GM18909 (cell line): ENCODE data around the gene EDC3.
"Not testable (repeated sequence)": the region's sequence is repeated elsewhere in the genome, so short reads cannot be mapped to it uniquely, and the experiment has no call there.

Source experiments
- ATAC-seq: cut with Tn5 transposase; IDR thresholded peaks from one replicate; pipeline ENCODE4 v1.9.1; 2021; ENCODE audit warnings: mild to moderate bottlenecking; ENCODE audit not compliant: unreplicated experiment, poor library complexity

Gene EDC3

GRCh38 chr15:74712311-74712710, 16.5 kb upstream of the EDC3 start:
- no peak for ATAC-seq

GRCh38 chr15:74710319-74711094, 14.7 kb upstream of the EDC3 start:
- ATAC-seq: no peak

GRCh38 chr15:74709892-74710291, 14.1 kb upstream of the EDC3 start:
- ATAC-seq: no peak

- ATAC-seq: no peak
Observed at GRCh38 chr15:74709011-74709410, 13.2 kb upstream of the EDC3 start.

- ATAC-seq: no peak
Observed at GRCh38 chr15:74696808-74697207, 984 bp upstream of the EDC3 start.

GRCh38 chr15:74696398-74696729, 540 bp upstream of the EDC3 start:
- ATAC-seq: no peak

- no peak for ATAC-seq
Observed at GRCh38 chr15:74692327-74692726, 3.5 kb downstream of the EDC3 start.

GRCh38 chr15:74683758-74684157, 12.1 kb downstream of the EDC3 start:
- ATAC-seq: no peak

GRCh38 chr15:74682954-74683353, 12.9 kb downstream of the EDC3 start:
- ATAC-seq: no peak

- no peak for ATAC-seq
Observed at GRCh38 chr15:74680456-74680855, 15.4 kb downstream of the EDC3 start.

- ATAC-seq: no peak
Observed at GRCh38 chr15:74676801-74677200, 19.0 kb downstream of the EDC3 start.

GRCh38 chr15:74674161-74674560, 21.7 kb downstream of the EDC3 start:
- no peak for ATAC-seq

- no peak for ATAC-seq
Observed at GRCh38 chr15:74669627-74670026, 26.2 kb downstream of the EDC3 start.

GRCh38 chr15:74667975-74668374, 27.8 kb downstream of the EDC3 start:
- no peak for ATAC-seq

GRCh38 chr15:74664670-74665069, 31.2 kb downstream of the EDC3 start:
- ATAC-seq: no peak

GRCh38 chr15:74664028-74664616, 31.7 kb downstream of the EDC3 start:
- no peak for ATAC-seq

- no peak for ATAC-seq
Observed at GRCh38 chr15:74663303-74664027, 32.4 kb downstream of the EDC3 start.

GRCh38 chr15:74662064-74662860, 33.6 kb downstream of the EDC3 start:
- no peak for ATAC-seq

GRCh38 chr15:74661280-74661679, 34.5 kb downstream of the EDC3 start:
- ATAC-seq: not testable (repeated sequence)

GRCh38 chr15:74657846-74658245, 38.0 kb downstream of the EDC3 start:
- ATAC-seq: no peak
